ENCODE measurements around the gene SAPCD2. TPM values are rescaled to one million over a fixed set of nuclear protein-coding genes. Genes with fewer than 3 reads are reported as not detected.

Gene SAPCD2
- total and polyA plus RNA-seq, 2 of the 4 experiments (the other 2 are of a cell fraction), result 3.4 to 4.9 TPM

- Histone ChIP-seq H3K36me3 (ENCODE audit: control insufficient read depth, insufficient read depth, low read length) (peaks cover 77% of the 10 kb centered on the region), H3K4ac (ENCODE audit: low read depth, low read length) (no peak overlapping the region), H3K18ac (ENCODE audit: low read depth, low read length) (no peak overlapping the region), H3K56ac (ENCODE audit: extremely low read depth, insufficient read depth, low read length) (no peak overlapping the region), H2BK20ac (ENCODE audit: low read depth, low read length) (no peak overlapping the region), H4K91ac (ENCODE audit: insufficient read depth, low read depth, low read length) (no peak overlapping the region), H2AK9ac (replicated peaks; ENCODE audit: low read depth, low read length, poor library complexity) (no peak overlapping the region), H2AK5ac (ENCODE audit: low read depth, low read length) (no peak overlapping the region), H3K9ac (ENCODE audit: low read depth, low read length) (no peak overlapping the region), H3K23ac (ENCODE audit: low read depth, low read length) (no peak overlapping the region), H2AFZ (replicated peaks; ENCODE audit: low read length, poor library complexity) (no peak overlapping the region), H3K9me3 (ENCODE audit: control insufficient read depth, insufficient read depth, low read length) (no peaks in the 10 kb centered on the region; the same call in 1 of the 2 replicates), H3K27me3 (ENCODE audit: control insufficient read depth, insufficient read depth, low read length) (no peaks in the 10 kb centered on the region), H3K4me2 (ENCODE audit: low read depth, low read length) (no peak overlapping the region), H2BK120ac (ENCODE audit: low read depth, low read length) (no peak overlapping the region), H2BK15ac (ENCODE audit: low read depth, low read length) (no peak overlapping the region), H3K4me1 (ENCODE audit: control insufficient read depth, insufficient read depth, low read length) (no peaks in the 10 kb centered on the region), H3K9me1 (ENCODE audit: insufficient read depth, low read length) (no peaks in the 10 kb centered on the region; the same call in 1 of the 2 replicates), H3K4me3 (ENCODE audit: insufficient read depth, low read depth, low read length) (no peak overlapping the region), H4K8ac (ENCODE audit: low read depth in 2 of 2, low read length in 2 of 2) (no peak overlapping the region), H3K14ac (replicated peaks; ENCODE audit: low read depth, low read length) (no peak overlapping the region), H3K79me1 (ENCODE audit: low read depth in 1 of 2, low read length in 2 of 2) (peaks cover 0 to 15% of the 10 kb centered on the region in 2 experiments; a peak in 2 of 4 replicates), H4K20me1 (ENCODE audit: insufficient read depth, low read length) (peaks cover 5% of the 10 kb centered on the region; the same call in 1 of the 2 replicates), H4K5ac (ENCODE audit: low read depth, low read length) (no peak overlapping the region), H2BK5ac (ENCODE audit: low read depth, low read length, poor library complexity, severe bottlenecking) (no peak overlapping the region), H3K27ac (ENCODE audit: insufficient read depth, low read length) (no peak overlapping the region)
- WGBS, 2 experiments (ENCODE audit: extremely low coverage in 2 of 2, insufficient read length in 1 of 2), result 98% methylated on average over 8 of the region's 27 CpGs; no CpG with 5 or more reads in 1 of the 2 experiments
- intact Hi-C loops (cut with micrococcal nuclease), result no loop called here
- no peak for ATAC-seq (ENCODE audit: low read depth)
- POLR2A ChIA-PET (ENCODE audit: unreplicated experiment), result no interaction called here
- TF ChIP-seq ELK1 (IDR thresholded peaks at IDR 0.05; ENCODE audit: borderline replicate concordance, low read depth, low read length), result no peak
- no peak for TF ChIP-seq CHD1 (IDR thresholded peaks at IDR 0.05; ENCODE audit: low read depth, low read length)
- TF ChIP-seq RCOR1 (IDR thresholded peaks at IDR 0.05; ENCODE audit: insufficient replicate concordance, low read length), result no peak
- no peak for TF ChIP-seq CEBPB (IDR thresholded peaks at IDR 0.05; ENCODE audit: low read depth, low read length)
- TF ChIP-seq RAD21 (IDR thresholded peaks at IDR 0.05; ENCODE audit: low read length), result no peak
- no peak for TF ChIP-seq BHLHE40 (IDR thresholded peaks at IDR 0.05; ENCODE audit: low read depth, low read length)
- TF ChIP-seq POLR2A (IDR thresholded peaks at IDR 0.05; ENCODE audit: low read depth, low read length), result no peak
- no peak for TF ChIP-seq SMC3 (IDR thresholded peaks at IDR 0.05; ENCODE audit: low read depth, low read length)
- TF ChIP-seq MXI1 (IDR thresholded peaks at IDR 0.05; ENCODE audit: borderline replicate concordance, low read depth, low read length), result no peak
- TF ChIP-seq, protein P1, sequence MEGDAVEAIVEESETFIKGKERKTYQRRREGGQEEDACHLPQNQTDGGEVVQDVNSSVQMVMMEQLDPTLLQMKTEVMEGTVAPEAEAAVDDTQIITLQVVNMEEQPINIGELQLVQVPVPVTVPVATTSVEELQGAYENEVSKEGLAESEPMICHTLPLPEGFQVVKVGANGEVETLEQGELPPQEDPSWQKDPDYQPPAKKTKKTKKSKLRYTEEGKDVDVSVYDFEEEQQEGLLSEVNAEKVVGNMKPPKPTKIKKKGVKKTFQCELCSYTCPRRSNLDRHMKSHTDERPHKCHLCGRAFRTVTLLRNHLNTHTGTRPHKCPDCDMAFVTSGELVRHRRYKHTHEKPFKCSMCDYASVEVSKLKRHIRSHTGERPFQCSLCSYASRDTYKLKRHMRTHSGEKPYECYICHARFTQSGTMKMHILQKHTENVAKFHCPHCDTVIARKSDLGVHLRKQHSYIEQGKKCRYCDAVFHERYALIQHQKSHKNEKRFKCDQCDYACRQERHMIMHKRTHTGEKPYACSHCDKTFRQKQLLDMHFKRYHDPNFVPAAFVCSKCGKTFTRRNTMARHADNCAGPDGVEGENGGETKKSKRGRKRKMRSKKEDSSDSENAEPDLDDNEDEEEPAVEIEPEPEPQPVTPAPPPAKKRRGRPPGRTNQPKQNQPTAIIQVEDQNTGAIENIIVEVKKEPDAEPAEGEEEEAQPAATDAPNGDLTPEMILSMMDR (conservative IDR thresholded peaks at IDR 0.05; ENCODE audit: low read depth, low read length), result no peak
- TF ChIP-seq MAZ (IDR thresholded peaks at IDR 0.05; ENCODE audit: borderline replicate concordance, low read depth, low read length), result no peak
- no peak for TF ChIP-seq USF2 (IDR thresholded peaks at IDR 0.05; ENCODE audit: low read depth, low read length)
- TF ChIP-seq NFE2L2 (IDR thresholded peaks at IDR 0.05; ENCODE audit: low read depth, low read length), result no peak
- no peak for TF ChIP-seq MAFK (IDR thresholded peaks at IDR 0.05; ENCODE audit: low read depth, low read length)
- TF ChIP-seq FOS (IDR thresholded peaks at IDR 0.05; ENCODE audit: low read depth, low read length), result no peak
- TF ChIP-seq RFX5 (IDR thresholded peaks at IDR 0.05; ENCODE audit: low read depth, low read length), result no peak
- in situ Hi-C loops (cut with MboI; ENCODE audit: low sequenced_read_pairs), result no loop called here
- CTCF ChIA-PET, result no interaction called here
- no TSS peak for BruUV-seq (replicated peaks)
- DNase-seq, result no peak
- dilution Hi-C loops (cut with HindIII; ENCODE audit: low sequenced_read_pairs, unreplicated experiment), result no loop called here
Measured at GRCh38 chr9:137107312-137107921, 37.1 kb upstream of the SAPCD2 start.
